Liver (tissue), 3 donors: Measurements from ENCODE around the gene AGAP4.
"Not testable (repeated sequence)": the region's sequence is repeated elsewhere in the genome, so short reads cannot be mapped to it uniquely, and the experiment has no call there.

Experiments
- EGR1 ChIP-seq, 2 donors: IDR thresholded peaks; 2 replicates each; pipeline ENCODE4 v1.6.1; 2016 to 2018; ENCODE audit warnings: antibody characterized with exemption in 2 of 2, low read depth in 2 of 2
- FOXA1 ChIP-seq: IDR thresholded peaks from 2 replicates; pipeline ENCODE4 v1.6.1; 2016; ENCODE audit warnings: antibody characterized with exemption
- RAD21 ChIP-seq, 2 donors: IDR thresholded peaks; 2 replicates each; pipeline ENCODE4 v1.6.1; 2016; ENCODE audit warnings: antibody characterized with exemption in 2 of 2, mild to moderate bottlenecking in 2 of 2
- SP1 ChIP-seq: IDR thresholded peaks from 2 replicates; pipeline ENCODE4 v1.6.1; 2018; ENCODE audit warnings: antibody characterized with exemption, mild to moderate bottlenecking
- TF ChIP-seq, protein P1 (sequence below): fragments of 150-350 bp; IDR thresholded peaks from 2 replicates; pipeline ENCODE4 v1.5.1; 2017; ENCODE audit warnings: improper control_type of control experiment, low read depth, low read length; ENCODE audit not compliant: missing input control
- TF ChIP-seq, protein P2 (sequence below): IDR thresholded peaks from 2 replicates; pipeline ENCODE4 v1.6.1; 2016; ENCODE audit warnings: antibody characterized with exemption, mild to moderate bottlenecking
- TF ChIP-seq, protein P3 (sequence below): IDR thresholded peaks from 2 replicates; pipeline ENCODE4 v1.6.1; 2016; ENCODE audit warnings: antibody characterized with exemption
- TF ChIP-seq, protein P4 (sequence below): IDR thresholded peaks from 2 replicates; pipeline ENCODE4 v1.6.1; 2016; ENCODE audit warnings: antibody characterized with exemption
- donor health status: healthy.
- donor health status: healthy.

DNA sequence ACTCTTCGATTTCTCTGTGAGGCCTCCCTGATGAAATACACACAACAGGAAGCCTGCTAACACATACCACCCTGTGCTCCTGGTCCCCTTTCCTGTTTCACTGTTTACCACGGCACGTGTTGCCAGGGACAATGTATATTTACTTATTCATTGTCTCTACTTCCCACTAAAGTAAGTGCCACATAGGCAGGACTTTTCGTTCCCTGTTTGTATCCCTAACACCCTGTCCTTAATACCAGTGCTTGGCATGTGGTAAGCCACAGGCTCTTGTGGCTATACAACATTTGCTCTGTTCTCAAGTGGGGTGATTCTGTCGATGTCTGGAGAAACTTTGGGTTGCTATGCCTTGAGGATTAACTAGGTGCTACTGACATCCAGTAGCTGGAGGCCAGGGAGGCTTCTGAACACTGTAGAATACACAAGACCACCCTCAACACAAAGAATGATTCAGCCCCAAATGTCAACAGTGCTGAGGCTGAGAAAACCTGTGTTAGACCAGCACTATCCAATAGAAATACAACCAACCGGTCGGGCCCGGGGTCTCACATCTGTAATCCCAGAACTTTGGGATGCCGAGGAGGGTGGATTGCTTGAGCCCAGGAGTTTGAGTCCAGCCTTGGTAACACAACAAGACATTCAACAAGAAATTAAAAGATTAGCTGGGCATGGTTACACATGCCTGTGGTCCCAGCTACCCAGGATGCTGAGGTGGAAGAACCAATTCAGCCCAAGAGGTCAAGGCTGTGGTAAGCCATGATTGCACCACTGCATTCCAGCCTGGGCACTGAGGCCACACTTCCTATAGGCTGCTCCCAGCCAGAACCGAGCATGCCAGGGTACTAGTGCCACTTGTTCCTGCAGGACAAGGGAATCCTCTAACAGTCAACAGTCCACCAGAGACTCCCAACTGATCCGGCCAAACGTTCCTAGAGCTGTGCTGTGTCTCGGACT lies 44.0 kb downstream of the AGAP4 start:
- TF ChIP-seq, protein P1, sequence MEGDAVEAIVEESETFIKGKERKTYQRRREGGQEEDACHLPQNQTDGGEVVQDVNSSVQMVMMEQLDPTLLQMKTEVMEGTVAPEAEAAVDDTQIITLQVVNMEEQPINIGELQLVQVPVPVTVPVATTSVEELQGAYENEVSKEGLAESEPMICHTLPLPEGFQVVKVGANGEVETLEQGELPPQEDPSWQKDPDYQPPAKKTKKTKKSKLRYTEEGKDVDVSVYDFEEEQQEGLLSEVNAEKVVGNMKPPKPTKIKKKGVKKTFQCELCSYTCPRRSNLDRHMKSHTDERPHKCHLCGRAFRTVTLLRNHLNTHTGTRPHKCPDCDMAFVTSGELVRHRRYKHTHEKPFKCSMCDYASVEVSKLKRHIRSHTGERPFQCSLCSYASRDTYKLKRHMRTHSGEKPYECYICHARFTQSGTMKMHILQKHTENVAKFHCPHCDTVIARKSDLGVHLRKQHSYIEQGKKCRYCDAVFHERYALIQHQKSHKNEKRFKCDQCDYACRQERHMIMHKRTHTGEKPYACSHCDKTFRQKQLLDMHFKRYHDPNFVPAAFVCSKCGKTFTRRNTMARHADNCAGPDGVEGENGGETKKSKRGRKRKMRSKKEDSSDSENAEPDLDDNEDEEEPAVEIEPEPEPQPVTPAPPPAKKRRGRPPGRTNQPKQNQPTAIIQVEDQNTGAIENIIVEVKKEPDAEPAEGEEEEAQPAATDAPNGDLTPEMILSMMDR: not testable (repeated sequence)
- TF ChIP-seq RAD21 (IDR thresholded peaks at IDR 0.05); EGR1 (IDR thresholded peaks at IDR 0.05; ENCODE audit: low read depth in 2 of 2); SP1; FOXA1: not testable (repeated sequence)
- TF ChIP-seq, protein P2, sequence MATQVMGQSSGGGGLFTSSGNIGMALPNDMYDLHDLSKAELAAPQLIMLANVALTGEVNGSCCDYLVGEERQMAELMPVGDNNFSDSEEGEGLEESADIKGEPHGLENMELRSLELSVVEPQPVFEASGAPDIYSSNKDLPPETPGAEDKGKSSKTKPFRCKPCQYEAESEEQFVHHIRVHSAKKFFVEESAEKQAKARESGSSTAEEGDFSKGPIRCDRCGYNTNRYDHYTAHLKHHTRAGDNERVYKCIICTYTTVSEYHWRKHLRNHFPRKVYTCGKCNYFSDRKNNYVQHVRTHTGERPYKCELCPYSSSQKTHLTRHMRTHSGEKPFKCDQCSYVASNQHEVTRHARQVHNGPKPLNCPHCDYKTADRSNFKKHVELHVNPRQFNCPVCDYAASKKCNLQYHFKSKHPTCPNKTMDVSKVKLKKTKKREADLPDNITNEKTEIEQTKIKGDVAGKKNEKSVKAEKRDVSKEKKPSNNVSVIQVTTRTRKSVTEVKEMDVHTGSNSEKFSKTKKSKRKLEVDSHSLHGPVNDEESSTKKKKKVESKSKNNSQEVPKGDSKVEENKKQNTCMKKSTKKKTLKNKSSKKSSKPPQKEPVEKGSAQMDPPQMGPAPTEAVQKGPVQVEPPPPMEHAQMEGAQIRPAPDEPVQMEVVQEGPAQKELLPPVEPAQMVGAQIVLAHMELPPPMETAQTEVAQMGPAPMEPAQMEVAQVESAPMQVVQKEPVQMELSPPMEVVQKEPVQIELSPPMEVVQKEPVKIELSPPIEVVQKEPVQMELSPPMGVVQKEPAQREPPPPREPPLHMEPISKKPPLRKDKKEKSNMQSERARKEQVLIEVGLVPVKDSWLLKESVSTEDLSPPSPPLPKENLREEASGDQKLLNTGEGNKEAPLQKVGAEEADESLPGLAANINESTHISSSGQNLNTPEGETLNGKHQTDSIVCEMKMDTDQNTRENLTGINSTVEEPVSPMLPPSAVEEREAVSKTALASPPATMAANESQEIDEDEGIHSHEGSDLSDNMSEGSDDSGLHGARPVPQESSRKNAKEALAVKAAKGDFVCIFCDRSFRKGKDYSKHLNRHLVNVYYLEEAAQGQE: not testable (repeated sequence)
- TF ChIP-seq, protein P3, sequence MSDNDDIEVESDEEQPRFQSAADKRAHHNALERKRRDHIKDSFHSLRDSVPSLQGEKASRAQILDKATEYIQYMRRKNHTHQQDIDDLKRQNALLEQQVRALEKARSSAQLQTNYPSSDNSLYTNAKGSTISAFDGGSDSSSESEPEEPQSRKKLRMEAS: not testable (repeated sequence)
- TF ChIP-seq, protein P4, sequence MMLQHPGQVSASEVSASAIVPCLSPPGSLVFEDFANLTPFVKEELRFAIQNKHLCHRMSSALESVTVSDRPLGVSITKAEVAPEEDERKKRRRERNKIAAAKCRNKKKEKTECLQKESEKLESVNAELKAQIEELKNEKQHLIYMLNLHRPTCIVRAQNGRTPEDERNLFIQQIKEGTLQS: not testable (repeated sequence)
